Lower lobe of right lung (tissue), 2 donors: ENCODE measurements around the gene ZC3H7B. TPM values are rescaled to one million over a fixed set of nuclear protein-coding genes. Genes with fewer than 3 reads are reported as not detected.

Source experiments
- ATAC-seq, 2 donors: fragments of 200-7000 bp; cut with Tn5 transposase; one replicate each; pipeline ENCODE4 v1.9.1; 2020 to 2022; ENCODE audit warnings: mild to moderate bottlenecking in 2 of 2, moderate library complexity in 2 of 2
- DNase-seq: peaks from one replicate; pipeline ENCODE4 v3.0.0-alpha.2; 2020
- H3K27ac ChIP-seq: fragments of 200-600 bp; one replicate; pipeline ENCODE4 v1.8.0; 2022
- H3K27me3 ChIP-seq: fragments of 200-600 bp; one replicate; pipeline ENCODE4 v1.8.0; 2022; ENCODE audit warnings: low read depth
- H3K36me3 ChIP-seq: fragments of 200-600 bp; one replicate; pipeline ENCODE4 v1.8.0; 2022; ENCODE audit warnings: mild to moderate bottlenecking
- H3K4me1 ChIP-seq: fragments of 200-600 bp; one replicate; pipeline ENCODE4 v1.8.0; 2022
- H3K4me3 ChIP-seq: fragments of 200-600 bp; one replicate; pipeline ENCODE4 v1.8.0; 2022; ENCODE audit warnings: mild to moderate bottlenecking
- H3K9me3 ChIP-seq: fragments of 200-600 bp; one replicate; pipeline ENCODE4 v1.8.0; 2022
- CTCF ChIP-seq: fragments of 200-600 bp; IDR thresholded peaks from one replicate; pipeline ENCODE4 v1.8.0; 2022; ENCODE audit warnings: antibody characterized with exemption, mild to moderate bottlenecking
- intact Hi-C: fragments of 100-400 bp; cut with DNase I; formaldehyde crosslinking; loops from one replicate; pipeline ENCODE4 v1.11.0; 2022
- total RNA-seq: library from RNA; stranded (reverse); fragmentation: NEBNext Ultra II Directional; extraction: Animal tissue kit (Norgen Biotek cat#: 25700); gene quantifications from one replicate; pipeline ENCODE4 v1.2.1, GENCODE V29; 2021
- donor health status: DM: no; HTN: yes; CAD: no; lungs with severe emphysema.

Gene ZC3H7B
- total RNA-seq, 1 donor from 2014 or later: 63.1 TPM

DNA sequence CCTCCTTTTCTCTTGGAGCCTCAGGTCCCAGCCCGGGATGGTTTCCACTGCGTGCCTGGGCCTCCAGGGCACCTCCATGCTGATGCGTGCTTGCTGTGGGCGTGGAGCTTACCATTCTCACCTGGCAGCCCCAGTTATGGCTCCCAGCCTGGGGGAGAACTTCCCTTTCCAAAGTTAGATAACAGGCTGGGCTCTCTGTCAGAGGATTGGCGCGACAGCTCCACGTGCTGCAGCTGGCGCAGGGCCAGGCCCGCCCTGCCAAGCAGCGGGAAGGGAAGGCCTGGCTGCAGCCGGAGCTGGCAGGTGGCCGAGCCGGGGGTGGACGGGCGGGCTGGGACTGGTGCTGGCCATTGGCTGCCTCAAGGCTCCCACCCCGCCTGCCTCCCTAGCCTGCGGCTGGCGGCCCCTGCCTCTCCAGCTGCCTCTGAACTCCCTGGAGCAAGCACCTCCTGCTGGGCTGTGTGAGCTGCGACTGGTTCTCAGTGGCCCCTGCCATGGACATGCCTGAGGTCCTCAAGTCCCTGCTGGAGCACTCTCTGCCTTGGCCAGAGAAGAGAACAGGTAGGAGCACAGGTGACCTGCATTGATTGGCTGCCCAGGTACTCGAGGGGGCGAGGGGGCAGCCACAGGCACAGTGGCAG lies 65.8 kb downstream of the ZC3H7B start:
- peak; percentile 97 for DNase-seq
- no peaks in the 10 kb centered on the region for H3K27me3 ChIP-seq
- TF ChIP-seq CTCF: peak; percentile 39
- peak overlapping the region; percentile 86 for H3K27ac ChIP-seq
- H3K4me1 ChIP-seq: peaks cover 43% of the 10 kb centered on the region
- intact Hi-C loops: no loop called here
- ATAC-seq: peak; percentile 92 to 95
- no peaks in the 10 kb centered on the region for H3K9me3 ChIP-seq
- peak overlapping the region; percentile 70 for H3K4me3 ChIP-seq
- no peaks in the 10 kb centered on the region for H3K36me3 ChIP-seq

- DNase-seq: peak; percentile 80
- no peaks in the 10 kb centered on the region for H3K9me3 ChIP-seq
- H3K27me3 ChIP-seq: no peaks in the 10 kb centered on the region
- intact Hi-C loops: no loop called here
- H3K4me1 ChIP-seq: peaks cover 43% of the 10 kb centered on the region
- H3K4me3 ChIP-seq: peak overlapping the region; percentile 70
- no peaks in the 10 kb centered on the region for H3K36me3 ChIP-seq
- peak; percentile 78 to 87 for ATAC-seq
- peak overlapping the region; percentile 86 for H3K27ac ChIP-seq
- no peak for TF ChIP-seq CTCF
Measured at GRCh38 chr22:41367680-41368542, 66.6 kb downstream of the ZC3H7B start.

DNA sequence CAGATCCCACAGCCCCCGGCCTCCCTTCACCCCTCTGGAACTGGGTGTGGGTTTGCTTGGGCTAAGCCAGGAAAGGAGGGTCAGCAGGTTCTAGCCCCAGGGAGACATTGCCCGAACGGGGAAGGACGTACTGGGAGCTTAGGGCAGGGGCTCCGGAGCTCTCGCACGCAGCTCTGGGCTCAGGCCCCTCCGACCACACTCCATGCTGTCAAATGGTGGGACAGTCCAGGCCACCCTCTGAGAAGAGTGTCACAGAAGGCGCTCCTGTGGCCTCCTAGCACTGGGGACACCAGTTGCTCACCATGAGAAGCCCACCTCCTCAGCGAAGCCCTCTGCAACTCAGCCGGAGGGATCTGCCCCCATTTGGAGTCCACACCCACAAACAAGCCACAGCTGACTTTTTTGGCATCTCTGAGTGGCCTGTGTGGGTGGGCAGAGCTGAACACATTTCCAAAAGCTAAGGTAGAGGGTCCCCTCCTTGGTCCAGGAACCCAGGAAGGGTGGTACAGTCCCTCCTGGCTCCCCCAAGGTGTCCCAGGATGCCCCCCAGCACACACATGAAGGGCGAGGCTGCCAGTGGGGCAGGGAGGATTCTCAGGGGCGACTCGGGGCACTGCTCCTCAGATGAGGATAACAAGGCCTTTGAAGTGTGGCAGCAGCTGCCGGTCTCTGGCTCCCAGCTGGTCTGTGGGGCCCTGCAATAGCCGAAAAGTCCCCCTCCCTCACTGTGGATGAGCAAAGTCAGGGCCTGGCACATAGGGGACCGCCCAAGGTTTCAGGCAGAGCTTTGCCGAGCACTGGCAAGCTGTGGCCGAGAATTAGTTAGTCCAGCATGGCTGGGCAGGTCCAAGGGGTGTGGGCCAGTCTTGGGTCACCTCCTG lies 67.5 kb downstream of the ZC3H7B start:
- ATAC-seq: no peak
- no peaks in the 10 kb centered on the region for H3K36me3 ChIP-seq
- no peak for TF ChIP-seq CTCF
- peak overlapping the region; percentile 70 for H3K4me3 ChIP-seq
- no peaks in the 10 kb centered on the region for H3K27me3 ChIP-seq
- H3K9me3 ChIP-seq: no peaks in the 10 kb centered on the region
- H3K27ac ChIP-seq: peak overlapping the region; percentile 86
- DNase-seq: no peak
- peaks cover 43% of the 10 kb centered on the region for H3K4me1 ChIP-seq
- intact Hi-C loops: no loop called here

GRCh38 chr22:41369424-41369745 lies 68.1 kb downstream of the ZC3H7B start:
- no peak for TF ChIP-seq CTCF
- Histone ChIP-seq H3K27ac (peak overlapping the region; percentile 86), H3K9me3 (no peaks in the 10 kb centered on the region), H3K4me3 (peak overlapping the region; percentile 70), H3K36me3 (no peaks in the 10 kb centered on the region), H3K4me1 (peaks cover 47% of the 10 kb centered on the region), H3K27me3 (no peaks in the 10 kb centered on the region)
- DNase-seq (no peak), ATAC-seq (no peak)
- intact Hi-C loops: no loop called here

- ATAC-seq: no peak
- Histone ChIP-seq H3K27ac (peak overlapping the region; percentile 86), H3K4me1 (peaks cover 51% of the 10 kb centered on the region), H3K9me3 (no peaks in the 10 kb centered on the region), H3K36me3 (no peaks in the 10 kb centered on the region), H3K4me3 (peak overlapping the region; percentile 70), H3K27me3 (no peaks in the 10 kb centered on the region)
- intact Hi-C loops: no loop called here
- no peak for DNase-seq
- no peak for TF ChIP-seq CTCF
Measured at GRCh38 chr22:41369837-41370236, 68.5 kb downstream of the ZC3H7B start.
